Stomach (tissue), 9 donors: ENCODE results near the gene MAGEA4. TPM values are rescaled to one million over a fixed set of nuclear protein-coding genes. Genes with fewer than 3 reads are reported as not detected.

Source experiments
- DNase-seq, 2 donors: peaks; one replicate each; pipeline versions ENCODE4 v3.0.0 to v3.0.0-alpha.2; 2013 to 2019
- H3K27ac ChIP-seq, 5 donors: fragments of 200-600 bp in 4 of 5; sonication (generic) in 4 of 5; one replicate each; pipeline ENCODE4 v1.5.1; 2013 to 2019; ENCODE audit warnings: mild to moderate bottlenecking in 1 of 5, moderate library complexity in 1 of 5
- H3K27me3 ChIP-seq, 3 donors: fragments of 200-600 bp; sonication (generic); one replicate each; pipeline ENCODE4 v1.5.1; 2017 to 2019; ENCODE audit warnings: mixed run types in 1 of 3
- H3K36me3 ChIP-seq, 4 donors: fragments of 200-600 bp; sonication (generic); 1 replicate in 3 of 4; 2 replicates in 1 of 4; pipeline ENCODE4 v1.5.1; 2016 to 2019
- H3K4me1 ChIP-seq, 4 donors: fragments of 200-600 bp; sonication (generic); one replicate each; pipeline ENCODE4 v1.5.1; 2016 to 2019
- H3K4me3 ChIP-seq, 4 donors: fragments of 200-600 bp; sonication (generic) in 3 of 4; one replicate each; pipeline ENCODE4 v1.5.1; 2016 to 2019; ENCODE audit warnings: mild to moderate bottlenecking in 1 of 4
- H3K9me3 ChIP-seq, 4 donors: fragments of 200-600 bp; sonication (generic); one replicate each; pipeline ENCODE4 v1.5.1; 2016 to 2019
- CTCF ChIP-seq, 7 experiments: fragments of 450-650 bp in 4 of 7; fragments of 200-600 bp in 3 of 7; sonication (generic) in 3 of 7; IDR thresholded peaks; one replicate each; pipeline ENCODE4 v1.5.1; 2016 to 2019; ENCODE audit warnings: antibody characterized with exemption in 7 of 7, control low read depth in 2 of 7, mild to moderate bottlenecking in 1 of 7
- EP300 ChIP-seq: sonication (generic); formaldehyde crosslinking; IDR thresholded peaks from one replicate; pipeline ENCODE4 v1.6.1; 2017; ENCODE audit warnings: antibody characterized with exemption
- POLR2A ChIP-seq, 4 donors: fragments of 450-650 bp; IDR thresholded peaks; one replicate each; pipeline ENCODE4 v1.6.1; 2016; ENCODE audit warnings: antibody characterized with exemption in 4 of 4, control low read depth in 2 of 4, mild to moderate bottlenecking in 1 of 4, moderate library complexity in 1 of 4
- POLR2AphosphoS5 ChIP-seq, 3 donors: sonication (generic); formaldehyde crosslinking; IDR thresholded peaks; one replicate each; pipeline ENCODE4 v1.6.1; 2016; ENCODE audit warnings: antibody characterized with exemption in 3 of 3
- WGBS, 5 donors: extraction: QIAGEN DNeasy Blood & Tissue Kit in 3 of 5; methylation state at CpG; one replicate each; pipeline versions ENCODE4 v1.1.5 to v1.1.7; 2013 to 2018; 5-methylcytosine and 5-hydroxymethylcytosine counted together
- intact Hi-C: fragments of 100-400 bp; cut with DNase I; formaldehyde crosslinking; loops from one replicate; pipeline ENCODE4 v1.15.1; 2023; ENCODE audit warnings: low total_unique reads
- polyA plus RNA-seq, 3 donors: library from polyadenylated mRNA; stranded (reverse); fragments of 200-250 nt; gene quantifications; one replicate each; pipeline ENCODE4 v1.2.3, GENCODE V29; 2013
- total RNA-seq, 5 donors: library from RNA; depleted of rRNA; stranded (reverse); fragments of >200 nt; gene quantifications; one replicate each; pipeline versions ENCODE4 v1.1.0 to v1.2.3, GENCODE V29; 2014 to 2016
- donor health status: healthy with polysubstance abuse.
- donor health status: Bipolar disorder and iron deficiency.
- donor health status: healthy.

The MAGEA4 gene
- total and polyA plus RNA-seq, 8 donors: not detected

- TF ChIP-seq CTCF (IDR thresholded peaks at IDR 0.05) (no peak), POLR2AphosphoS5 (IDR thresholded peaks at IDR 0.05) (no peak), POLR2A (IDR thresholded peaks at IDR 0.05) (no peak), EP300 (no peak)
- H3K27ac ChIP-seq: no peak overlapping the region
- no peaks in the 10 kb centered on the region for H3K27me3 ChIP-seq
- 87 to 95% (median 91%) methylated on average over 5 to 12 of the region's 12 CpGs for WGBS, 5 donors
- intact Hi-C loops: no loop called here
- DNase-seq: no peak
- H3K4me3 ChIP-seq: no peak overlapping the region
- no peaks in the 10 kb centered on the region for H3K9me3 ChIP-seq
- no peaks in the 10 kb centered on the region for H3K4me1 ChIP-seq
- H3K36me3 ChIP-seq: no peaks in the 10 kb centered on the region
These were observed 7.4 kb downstream of the MAGEA4 start for GRCh38 chrX:151920101-151920500.

- no peak for DNase-seq
- TF ChIP-seq CTCF (IDR thresholded peaks at IDR 0.05) (no peak), POLR2A (IDR thresholded peaks at IDR 0.05) (no peak), POLR2AphosphoS5 (IDR thresholded peaks at IDR 0.05) (no peak), EP300 (no peak)
- H3K9me3 ChIP-seq: no peaks in the 10 kb centered on the region
- WGBS, 5 donors: 55 to 80% (median 58%) methylated on average over 1 to 6 of the region's 6 CpGs
- H3K36me3 ChIP-seq: no peaks in the 10 kb centered on the region
- intact Hi-C loops: no loop called here
- no peaks in the 10 kb centered on the region for H3K27me3 ChIP-seq
- H3K27ac ChIP-seq: no peak overlapping the region
- no peaks in the 10 kb centered on the region for H3K4me1 ChIP-seq
- no peak overlapping the region for H3K4me3 ChIP-seq
These were observed 7.8 kb downstream of the MAGEA4 start for GRCh38 chrX:151920530-151920929.

- no peak for DNase-seq
- intact Hi-C loops: no loop called here
- no peak overlapping the region for H3K4me3 ChIP-seq
- TF ChIP-seq POLR2A (IDR thresholded peaks at IDR 0.05): no peak
- TF ChIP-seq POLR2AphosphoS5 (IDR thresholded peaks at IDR 0.05): no peak
- TF ChIP-seq EP300: no peak
- no peak for TF ChIP-seq CTCF (IDR thresholded peaks at IDR 0.05)
- no peak overlapping the region for H3K27ac ChIP-seq
- H3K9me3 ChIP-seq: no peaks in the 10 kb centered on the region
- 79 to 95% (median 85%) methylated on average over 6 to 10 of the region's 10 CpGs for WGBS, 5 donors
- H3K4me1 ChIP-seq: no peaks in the 10 kb centered on the region
- H3K36me3 ChIP-seq: no peaks in the 10 kb centered on the region
- H3K27me3 ChIP-seq: no peaks in the 10 kb centered on the region
These were observed 8.6 kb downstream of the MAGEA4 start for GRCh38 chrX:151921292-151921691.

GRCh38 chrX:151921866-151922265, 9.2 kb downstream of the MAGEA4 start:
- intact Hi-C loops: no loop called here

More at GRCh38 chrX:151921866-151922265, 9.2 kb downstream of the MAGEA4 start:
- TF ChIP-seq POLR2AphosphoS5 (IDR thresholded peaks at IDR 0.05) (no peak), POLR2A (IDR thresholded peaks at IDR 0.05) (no peak), CTCF (IDR thresholded peaks at IDR 0.05) (no peak), EP300 (no peak)
- no peak overlapping the region for H3K4me3 ChIP-seq
- 63 to 86% (median 69%) methylated on average over 5 of the region's 5 CpGs for WGBS, 5 donors
- no peaks in the 10 kb centered on the region for H3K4me1 ChIP-seq
- H3K9me3 ChIP-seq: no peaks in the 10 kb centered on the region
- no peak overlapping the region for H3K27ac ChIP-seq
- DNase-seq: no peak
- no peaks in the 10 kb centered on the region for H3K27me3 ChIP-seq
- no peaks in the 10 kb centered on the region for H3K36me3 ChIP-seq
